Ovary (tissue), 3 donors: Measurements from ENCODE around the gene DAW1.

ENCODE experiments used
- EP300 ChIP-seq: sonication (generic); formaldehyde crosslinking; IDR thresholded peaks from one replicate; pipeline ENCODE4 v1.6.1; 2017; ENCODE audit warnings: antibody characterized with exemption
- POLR2A ChIP-seq: fragments of 450-650 bp; IDR thresholded peaks from one replicate; pipeline ENCODE4 v1.6.1; 2017; ENCODE audit warnings: antibody characterized with exemption, mild to moderate bottlenecking, moderate library complexity
- TF ChIP-seq, protein P1 (sequence below), 3 donors: fragments of 450-650 bp in 2 of 3; fragments of 200-600 bp in 1 of 3; IDR thresholded peaks; one replicate each; pipeline versions ENCODE4 v1.5.1 to v1.8.0; 2016 to 2022; ENCODE audit warnings: antibody characterized with exemption in 3 of 3, mild to moderate bottlenecking in 1 of 3
- donor health status: DM: no; HTN: no; CAD: no.

GRCh38 chr2:227884511-227884947 is 13.1 kb downstream of the DAW1 start:
- TF ChIP-seq, protein P1, sequence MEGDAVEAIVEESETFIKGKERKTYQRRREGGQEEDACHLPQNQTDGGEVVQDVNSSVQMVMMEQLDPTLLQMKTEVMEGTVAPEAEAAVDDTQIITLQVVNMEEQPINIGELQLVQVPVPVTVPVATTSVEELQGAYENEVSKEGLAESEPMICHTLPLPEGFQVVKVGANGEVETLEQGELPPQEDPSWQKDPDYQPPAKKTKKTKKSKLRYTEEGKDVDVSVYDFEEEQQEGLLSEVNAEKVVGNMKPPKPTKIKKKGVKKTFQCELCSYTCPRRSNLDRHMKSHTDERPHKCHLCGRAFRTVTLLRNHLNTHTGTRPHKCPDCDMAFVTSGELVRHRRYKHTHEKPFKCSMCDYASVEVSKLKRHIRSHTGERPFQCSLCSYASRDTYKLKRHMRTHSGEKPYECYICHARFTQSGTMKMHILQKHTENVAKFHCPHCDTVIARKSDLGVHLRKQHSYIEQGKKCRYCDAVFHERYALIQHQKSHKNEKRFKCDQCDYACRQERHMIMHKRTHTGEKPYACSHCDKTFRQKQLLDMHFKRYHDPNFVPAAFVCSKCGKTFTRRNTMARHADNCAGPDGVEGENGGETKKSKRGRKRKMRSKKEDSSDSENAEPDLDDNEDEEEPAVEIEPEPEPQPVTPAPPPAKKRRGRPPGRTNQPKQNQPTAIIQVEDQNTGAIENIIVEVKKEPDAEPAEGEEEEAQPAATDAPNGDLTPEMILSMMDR (IDR thresholded peaks at IDR 0.05), result no peak
- TF ChIP-seq POLR2A (no peak), EP300 (no peak)
